ENCODE results near the gene CCDC30. TPM values are rescaled to one million over a fixed set of nuclear protein-coding genes. Genes with fewer than 3 reads are reported as not detected.
"Not testable (repeated sequence)": the region's sequence is repeated elsewhere in the genome, so short reads cannot be mapped to it uniquely, and the experiment has no call there.

The CCDC30 gene
- total RNA-seq, 1 donor from 2014 or later: 1.7 TPM

DNA sequence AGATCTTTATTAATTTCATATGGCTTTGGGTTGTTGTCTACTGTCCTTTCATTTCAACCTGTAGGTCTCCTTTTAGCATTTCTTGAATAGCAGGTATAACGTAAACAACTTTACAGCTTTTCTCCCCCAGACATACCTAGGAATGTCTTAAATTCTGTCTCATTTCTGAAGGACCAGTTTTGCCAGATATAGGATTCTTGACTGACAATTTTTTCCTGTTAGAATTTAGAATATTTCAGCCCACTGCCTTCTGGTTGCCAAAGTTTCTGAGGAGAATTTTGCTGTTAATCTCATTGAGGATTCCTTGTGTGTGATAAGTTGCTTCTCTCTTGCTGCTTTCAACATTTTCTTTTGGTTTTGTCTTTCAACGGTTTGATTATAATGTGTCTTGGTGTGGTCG lies 60.1 kb downstream of the CCDC30 start:
- ATAC-seq (no peak), DNase-seq (ENCODE audit: low spot score) (no peak)

DNA sequence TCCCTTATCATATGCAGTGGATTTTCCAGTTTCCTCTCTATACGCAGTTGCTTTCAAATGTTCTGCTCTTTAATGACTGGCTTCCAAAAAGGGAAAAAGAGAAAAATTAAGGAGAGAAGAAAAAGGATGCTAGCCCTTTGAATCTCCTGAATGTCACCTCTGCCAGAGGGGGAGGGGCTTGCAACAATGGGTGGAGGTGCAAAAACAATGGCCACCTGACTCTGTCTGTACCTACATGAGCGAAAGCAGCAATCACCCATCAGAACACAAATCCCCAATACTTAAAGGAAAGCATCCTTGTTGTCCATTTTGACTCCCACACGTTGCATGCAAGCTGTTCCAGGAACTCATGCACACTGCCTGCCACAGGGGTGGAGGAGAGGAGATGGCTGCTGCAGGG lies 61.2 kb downstream of the CCDC30 start:
- DNase-seq (ENCODE audit: low spot score): no peak
- ATAC-seq: no peak

DNA sequence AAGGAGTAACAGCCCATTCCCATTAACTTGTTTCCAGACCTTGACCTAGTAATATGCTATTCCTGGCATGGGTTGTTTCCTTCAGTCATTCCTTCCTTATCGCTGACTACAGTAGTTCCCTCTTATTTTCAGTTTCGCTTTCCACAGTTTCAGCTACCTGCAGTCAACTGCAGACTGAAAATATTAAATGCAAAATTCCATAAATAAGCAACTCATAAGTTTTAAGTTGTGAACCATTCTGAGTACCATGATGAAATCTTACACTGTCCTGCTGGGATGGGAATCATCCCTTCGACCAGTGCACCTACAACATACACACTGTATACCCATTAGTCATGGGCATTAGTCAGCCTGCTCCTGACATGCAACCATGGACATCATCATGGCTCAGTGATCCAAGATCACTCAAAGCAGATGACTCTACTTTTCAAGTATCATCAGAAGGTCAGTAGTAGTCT lies 66.7 kb downstream of the CCDC30 start:
- ATAC-seq: peak; percentile 76
- no peak for DNase-seq (ENCODE audit: low spot score)

DNA sequence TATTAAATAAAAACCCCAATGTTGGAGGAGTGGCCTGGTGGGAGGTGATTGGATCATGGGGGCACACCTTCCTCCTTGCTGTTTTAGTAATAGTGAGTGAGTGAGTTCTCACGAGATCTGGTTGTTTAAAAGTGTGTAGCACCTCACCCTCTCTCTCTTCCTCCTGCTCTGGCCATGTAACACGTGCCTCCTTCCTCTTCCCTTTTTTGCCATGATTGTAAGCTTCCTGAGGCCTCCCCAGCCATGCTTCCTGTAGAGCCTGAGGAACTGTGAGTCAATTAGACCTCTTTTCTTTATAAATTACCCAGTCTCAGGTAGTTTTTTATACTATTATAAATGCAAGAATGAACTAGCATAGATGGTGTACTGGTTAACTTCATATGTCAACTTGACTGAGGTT lies 68.0 kb downstream of the CCDC30 start:
- no peak for DNase-seq (ENCODE audit: low spot score)

DNA sequence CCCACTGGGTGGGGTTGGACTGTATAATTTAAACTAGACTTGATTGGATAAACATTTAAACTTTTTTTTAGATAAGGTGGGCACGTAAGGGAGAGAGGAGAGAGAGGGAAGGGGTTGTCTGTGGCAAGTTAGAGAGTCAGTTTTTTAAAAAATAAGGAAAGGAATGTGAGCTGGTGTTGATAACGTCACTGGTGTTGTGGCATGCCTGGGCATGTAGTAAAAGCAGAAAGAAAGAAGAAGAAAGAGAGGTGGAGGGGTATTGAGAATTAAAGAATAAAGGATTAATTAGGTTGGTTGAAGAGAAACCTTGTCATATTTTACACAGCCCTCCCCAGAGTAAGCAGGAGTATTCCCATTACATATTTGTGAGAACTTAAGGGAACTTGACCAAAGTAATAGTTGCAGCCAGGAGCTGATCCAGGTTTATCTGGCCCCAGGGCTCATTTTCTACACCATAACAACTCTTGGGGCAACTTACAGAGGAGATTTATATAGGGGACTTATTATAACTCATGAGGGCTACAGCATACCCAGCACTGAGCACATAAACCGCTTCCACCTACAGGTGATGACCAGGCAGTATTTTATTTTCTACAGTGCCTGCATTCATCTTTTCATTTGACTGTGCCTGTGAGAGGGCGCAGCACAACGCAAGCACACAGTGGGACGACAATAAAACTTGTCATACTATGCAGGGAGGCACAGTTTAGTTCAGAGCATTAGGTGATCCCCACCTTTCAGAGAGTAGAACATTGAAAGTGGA lies 70.2 kb downstream of the CCDC30 start:
- no peak for ATAC-seq

More for the DNA sequence above, 68.0 kb downstream of the CCDC30 start:
- no peak for ATAC-seq

DNA sequence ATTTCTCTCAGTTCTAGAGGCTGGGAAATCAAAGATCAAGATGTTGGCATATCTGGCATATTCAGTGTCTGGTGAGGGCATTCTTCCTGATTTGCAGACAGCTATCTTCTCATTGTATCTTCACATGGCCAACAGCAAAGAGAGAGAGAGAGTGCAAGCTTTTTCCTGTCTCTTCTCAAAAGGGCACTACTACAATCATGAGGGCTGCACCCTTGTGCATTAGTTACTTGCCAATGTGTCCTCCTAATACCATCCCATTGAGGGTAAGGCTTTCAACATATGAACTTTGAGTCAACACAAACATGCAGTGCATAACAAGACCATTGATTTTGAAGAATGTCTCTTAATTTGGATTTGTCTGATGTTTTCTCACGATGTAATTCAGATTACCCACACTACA lies 78.0 kb downstream of the CCDC30 start:
- DNase-seq (ENCODE audit: low spot score) (no peak), ATAC-seq (no peak)

More for the DNA sequence above, 70.2 kb downstream of the CCDC30 start:
- no peak for DNase-seq (ENCODE audit: low spot score)

DNA sequence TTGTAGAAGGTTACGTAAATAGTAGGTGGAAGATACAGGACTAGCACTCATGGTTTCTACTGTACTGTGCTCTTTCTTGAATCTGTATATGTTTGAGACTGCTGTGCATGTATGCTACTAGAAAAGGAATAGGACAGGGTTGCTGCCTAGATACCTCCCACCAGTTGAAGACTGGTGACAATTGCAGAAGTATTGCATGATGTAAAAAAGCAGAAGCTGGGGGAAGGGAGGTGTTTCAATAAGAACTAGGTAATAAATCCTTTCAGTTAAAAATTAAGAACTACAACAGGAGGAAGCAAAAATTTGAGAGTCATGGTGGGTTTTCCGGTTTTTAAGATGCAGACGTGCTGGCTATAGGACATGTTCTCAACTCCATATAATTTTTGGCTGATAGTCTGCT lies 88.1 kb downstream of the CCDC30 start:
- no peak for ATAC-seq
- no peak for DNase-seq (ENCODE audit: low spot score)

DNA sequence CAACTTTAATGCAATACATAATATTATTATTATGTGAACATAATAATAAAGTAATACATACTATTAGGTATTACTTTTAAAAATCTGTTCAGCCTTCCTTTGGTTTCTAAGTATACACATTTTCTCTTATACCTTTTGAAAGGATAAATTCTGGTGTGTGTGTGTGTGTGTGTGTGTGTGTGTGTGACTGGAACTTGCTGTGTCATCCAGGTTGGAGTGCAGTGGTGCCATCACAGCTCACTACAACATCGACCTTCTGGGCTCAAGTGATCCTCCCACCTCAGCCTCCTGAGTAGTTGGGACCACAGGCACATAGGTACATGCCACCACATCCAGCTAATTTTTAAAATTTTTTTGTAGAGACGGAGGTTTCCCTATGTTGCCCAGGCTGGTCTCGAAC lies 88.5 kb downstream of the CCDC30 start:
- ATAC-seq (no peak), DNase-seq (ENCODE audit: low spot score) (no peak)

DNA sequence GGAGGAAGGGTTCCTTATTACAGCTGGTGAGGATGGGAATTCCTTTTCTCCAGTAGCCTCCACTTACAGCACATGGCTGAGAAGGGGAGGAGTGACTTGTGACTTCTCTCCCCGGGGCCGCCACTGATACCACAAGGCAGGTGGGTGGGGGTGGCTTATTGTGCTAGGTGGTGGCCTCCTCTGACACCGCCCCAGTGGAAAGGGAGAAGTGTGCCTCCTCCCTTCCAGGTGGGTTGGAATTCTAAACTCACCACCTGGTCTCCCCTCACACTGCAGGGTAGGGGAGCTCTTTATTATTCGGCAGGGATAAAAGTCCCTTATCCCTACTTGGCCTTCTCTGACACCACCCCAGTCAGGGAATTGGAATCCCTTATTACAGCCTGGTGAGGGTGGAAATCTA lies 89.5 kb downstream of the CCDC30 start:
- DNase-seq (ENCODE audit: low spot score) (no peak), ATAC-seq (no peak)

DNA sequence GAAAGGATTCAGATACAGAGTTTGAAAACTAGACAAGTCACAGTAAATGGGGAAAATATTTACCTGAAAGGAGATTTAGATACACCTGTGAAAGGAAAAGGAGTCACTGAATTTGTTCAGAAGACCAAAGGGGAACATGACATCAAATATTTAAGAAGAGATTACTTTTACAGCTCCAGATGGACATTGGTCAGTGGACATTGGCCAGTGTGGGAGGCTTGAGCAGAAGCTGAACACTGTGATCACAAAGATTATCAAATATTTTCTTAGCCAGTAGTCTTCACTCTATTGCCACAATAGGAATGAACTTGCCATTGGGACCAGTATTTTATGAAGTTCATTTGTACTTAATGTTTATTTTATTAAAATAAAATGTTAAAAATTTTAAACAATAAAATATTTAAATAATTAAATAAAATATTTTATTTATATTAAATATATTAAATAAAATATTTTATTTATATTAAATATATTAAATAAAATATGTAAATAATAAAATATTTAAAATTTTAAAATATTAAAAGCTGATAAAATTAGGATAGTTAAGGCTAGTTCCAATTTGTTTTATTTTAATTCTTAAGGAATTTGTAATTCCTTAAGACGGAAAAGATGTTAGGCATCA lies 94.3 kb downstream of the CCDC30 start:
- DNase-seq (ENCODE audit: low spot score) (no peak), ATAC-seq (peak; percentile 84)

DNA sequence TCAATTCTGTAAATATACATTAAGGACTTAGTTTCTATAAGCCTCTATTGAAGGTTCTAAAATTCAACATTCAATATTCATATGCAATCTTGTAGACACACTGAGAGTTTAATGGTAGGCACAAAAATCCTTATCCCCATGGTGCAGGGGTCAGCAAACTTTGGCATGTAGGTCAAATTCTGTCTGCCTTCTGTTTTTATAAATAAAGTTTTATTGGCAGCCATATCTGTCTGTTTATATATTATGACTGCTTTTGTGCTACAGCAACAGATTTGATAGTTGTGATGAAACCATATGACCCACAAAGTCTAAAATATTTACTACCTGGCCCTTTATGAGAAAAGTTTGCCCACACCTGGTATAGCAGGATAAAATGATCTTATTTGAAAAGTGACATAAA lies 104.0 kb downstream of the CCDC30 start:
- no peak for DNase-seq (ENCODE audit: low spot score)

DNA sequence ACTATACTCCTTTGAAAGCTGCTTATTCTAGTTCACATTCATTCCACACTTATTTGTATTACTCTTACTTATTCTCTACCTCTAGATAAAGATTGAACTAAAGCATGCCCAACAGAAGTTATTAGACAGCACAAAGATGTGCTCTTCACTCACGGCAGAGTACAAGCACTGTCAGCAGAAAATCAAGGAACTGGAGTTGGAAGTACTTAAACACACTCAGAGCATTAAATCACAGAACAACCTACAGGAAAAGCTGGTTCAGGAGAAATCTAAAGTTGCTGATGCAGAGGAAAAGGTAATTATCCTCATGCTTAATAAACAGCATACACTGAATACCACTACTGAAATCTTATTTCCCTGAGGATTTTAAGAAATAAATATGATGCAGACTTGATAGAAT lies 113.8 kb downstream of the CCDC30 start:
- no peak for DNase-seq (ENCODE audit: low spot score)
- no peak for ATAC-seq

More for the DNA sequence above, 104.0 kb downstream of the CCDC30 start:
- no peak for ATAC-seq

DNA sequence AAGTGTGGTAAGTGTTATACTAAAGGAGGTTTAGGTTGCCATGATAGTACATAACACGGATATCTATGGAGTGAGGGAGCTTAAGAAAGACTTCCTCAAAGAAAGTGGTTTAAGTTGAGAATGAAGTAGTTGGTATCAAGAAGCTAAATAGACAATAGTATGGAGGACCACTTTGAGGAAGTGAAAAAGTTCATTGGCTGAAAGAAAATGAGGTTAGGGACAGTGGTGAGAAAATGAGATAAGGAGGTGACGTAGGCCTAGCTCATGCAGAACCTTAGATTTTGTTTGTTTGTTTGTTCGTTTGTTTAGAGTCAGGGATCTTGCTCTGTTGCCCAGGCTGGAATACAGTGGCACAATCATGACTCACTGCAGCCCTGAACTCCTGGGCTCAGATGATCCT lies 122.9 kb downstream of the CCDC30 start:
- ATAC-seq: no peak
- no peak for DNase-seq (ENCODE audit: low spot score)

DNA sequence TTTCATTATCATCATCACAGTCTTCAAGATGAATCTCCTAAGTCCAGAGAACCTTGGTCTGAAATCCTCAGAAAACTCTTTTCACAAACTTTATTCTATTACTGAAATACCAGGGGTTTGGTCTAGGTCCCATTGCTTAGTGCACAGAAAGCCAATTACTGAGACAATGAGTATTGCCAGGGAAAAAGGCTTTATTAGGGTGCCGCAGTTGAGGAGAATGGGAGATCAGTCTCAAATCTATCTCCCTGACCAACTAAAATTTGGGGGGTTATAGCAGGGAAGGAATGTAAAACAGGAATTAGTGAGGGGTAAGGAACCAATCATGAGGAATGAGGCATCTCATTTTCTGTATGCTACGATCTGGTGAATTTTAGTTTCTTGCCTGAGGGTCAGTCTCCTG lies 124.7 kb downstream of the CCDC30 start:
- DNase-seq (ENCODE audit: low spot score) (no peak), ATAC-seq (no peak)

DNA sequence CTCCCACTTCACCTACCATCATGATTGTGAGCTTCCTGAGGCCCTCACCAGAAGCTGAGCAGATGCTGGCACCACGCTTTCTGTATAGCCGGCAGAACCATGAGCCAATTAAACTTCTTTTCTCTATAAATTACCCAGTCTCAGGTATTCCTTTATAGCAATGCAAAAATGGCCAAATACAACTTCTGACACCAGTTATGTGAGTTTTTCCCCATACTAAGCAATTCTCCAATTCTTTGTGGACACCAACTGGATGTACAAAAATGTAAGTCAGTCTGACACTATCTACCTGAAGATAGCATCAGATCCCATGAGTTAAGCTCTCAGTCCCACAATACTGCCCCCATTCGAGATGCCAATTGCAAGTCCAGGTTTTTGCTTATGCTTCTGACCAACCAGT lies 129.7 kb downstream of the CCDC30 start:
- ATAC-seq: no peak
- no peak for DNase-seq (ENCODE audit: low spot score)

DNA sequence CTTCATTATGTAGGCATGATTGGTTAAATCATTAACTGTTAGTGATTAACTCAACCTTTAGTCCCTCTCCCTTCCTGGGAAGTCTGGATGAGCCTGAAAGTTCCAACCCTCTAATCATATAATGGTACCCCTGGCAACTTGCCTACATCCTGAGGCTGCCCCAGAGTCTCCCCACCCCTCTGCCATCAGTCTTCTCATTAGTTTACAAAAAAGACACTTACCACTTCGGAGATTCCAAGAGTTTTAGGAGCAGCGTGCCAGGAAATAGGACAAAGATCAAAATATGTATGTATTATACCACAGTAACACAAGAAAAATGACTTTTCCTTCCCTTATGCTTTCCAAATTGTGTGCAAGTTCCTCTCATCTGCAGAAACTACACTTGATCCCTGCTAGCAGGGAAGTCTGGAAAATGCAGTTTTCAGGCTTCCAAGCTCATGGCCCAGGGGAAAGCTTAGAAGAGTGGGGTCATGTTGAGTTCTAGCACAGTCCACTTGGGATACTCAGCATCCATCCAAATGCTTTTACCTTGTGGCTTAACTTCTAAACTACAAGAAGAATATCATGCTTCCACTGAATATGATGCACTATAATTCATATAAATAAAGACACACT lies 130.5 kb downstream of the CCDC30 start:
- no peak for DNase-seq (ENCODE audit: low spot score)
- no peak for ATAC-seq

DNA sequence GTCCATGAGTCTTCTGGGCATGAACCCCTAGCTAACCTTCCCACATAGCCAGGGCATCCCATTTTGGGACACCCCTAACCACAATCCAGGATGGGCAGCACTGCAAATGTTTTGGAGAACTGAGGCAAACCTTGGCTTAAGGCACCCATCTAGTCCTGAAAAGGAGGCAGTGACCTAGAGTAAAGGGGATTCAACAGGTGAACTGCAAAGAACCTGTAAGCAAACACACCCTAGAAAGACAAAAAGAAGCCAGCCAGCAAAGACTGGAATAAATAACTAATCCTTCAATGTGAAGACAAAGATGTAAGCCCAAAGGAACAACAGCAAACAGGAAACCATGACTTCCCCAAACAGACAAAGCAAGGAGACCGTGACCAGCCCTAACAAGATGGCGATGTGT lies 138.4 kb downstream of the CCDC30 start:
- ATAC-seq (no peak), DNase-seq (ENCODE audit: low spot score) (no peak)

DNA sequence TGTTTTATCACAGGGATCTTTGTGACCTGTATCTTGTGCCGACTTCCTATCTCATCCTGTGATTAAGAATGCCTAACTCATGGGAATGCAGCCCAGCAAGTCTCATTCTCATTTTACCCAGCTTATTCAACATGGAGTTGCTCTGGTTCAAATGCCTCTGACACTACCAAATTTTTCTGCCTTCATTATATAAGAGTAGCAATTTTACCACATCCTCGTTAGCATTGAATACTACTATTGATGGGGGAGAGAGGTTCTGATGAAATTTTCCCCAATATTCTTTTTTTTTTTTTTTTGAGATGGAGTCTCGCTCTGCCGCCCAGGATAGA lies 150.7 kb downstream of the CCDC30 start:
- ATAC-seq: no peak
- DNase-seq (ENCODE audit: low spot score): no peak

DNA sequence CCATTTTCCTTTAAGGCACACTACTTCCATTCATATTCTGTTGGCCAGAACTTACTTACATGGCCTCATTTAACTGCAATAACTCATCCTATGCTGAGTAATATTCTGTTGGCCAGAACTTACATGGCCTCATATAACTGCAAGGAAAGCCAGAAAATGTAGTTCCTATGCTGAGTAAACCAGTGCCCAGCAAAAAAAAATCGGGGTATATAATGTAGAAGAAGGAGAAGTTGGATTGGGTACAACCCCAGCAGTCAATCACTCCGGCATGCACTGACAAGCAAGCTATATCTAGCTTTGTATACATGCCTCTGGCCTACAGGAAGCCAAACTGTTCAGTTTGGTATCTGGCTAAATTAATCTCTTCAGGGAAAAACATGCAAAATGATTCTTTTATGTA lies 155.8 kb downstream of the CCDC30 start:
- ATAC-seq: no peak

DNA sequence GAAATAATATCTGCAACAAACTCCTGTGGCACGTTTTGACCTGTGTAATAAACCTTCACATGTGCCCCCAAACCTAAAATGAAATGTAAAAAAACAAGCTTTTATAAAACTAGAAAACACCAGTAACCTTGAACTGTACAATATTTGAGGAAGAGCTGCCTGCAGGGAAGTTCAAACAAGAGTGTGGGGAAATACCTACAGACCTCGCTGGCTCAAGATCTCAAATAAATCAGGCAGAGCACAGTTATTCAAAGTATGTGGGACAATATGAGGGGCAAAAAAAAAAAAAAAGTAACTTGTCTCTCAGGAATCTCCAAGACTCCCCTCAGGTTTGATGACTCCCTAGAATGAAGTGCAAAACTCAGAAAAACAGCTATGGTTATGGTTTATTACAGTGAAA lies 157.2 kb downstream of the CCDC30 start:
- DNase-seq (ENCODE audit: low spot score) (no peak), ATAC-seq (peak; percentile 70)

More for the DNA sequence above, 155.8 kb downstream of the CCDC30 start:
- DNase-seq (ENCODE audit: low spot score): no peak

DNA sequence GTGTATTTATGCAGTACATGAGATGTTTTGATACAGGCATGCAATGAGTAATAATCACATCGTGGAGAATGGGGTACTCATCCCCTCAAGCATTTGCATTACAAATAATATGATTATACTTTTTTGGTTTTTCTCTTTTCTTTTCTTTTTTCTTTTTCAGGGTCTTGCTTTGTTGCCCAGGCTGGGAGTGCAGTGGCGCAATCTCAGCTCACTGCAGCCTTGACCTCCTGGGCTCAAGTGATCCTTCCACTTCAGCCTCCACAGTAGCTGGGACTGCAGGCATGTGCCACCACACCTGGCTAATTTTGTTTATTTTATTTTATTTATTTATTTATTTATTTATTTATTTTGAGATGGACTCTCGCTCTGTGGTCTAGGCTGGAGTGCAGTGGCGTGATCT lies 158.1 kb downstream of the CCDC30 start:
- ATAC-seq; DNase-seq (ENCODE audit: low spot score): not testable (repeated sequence)

DNA sequence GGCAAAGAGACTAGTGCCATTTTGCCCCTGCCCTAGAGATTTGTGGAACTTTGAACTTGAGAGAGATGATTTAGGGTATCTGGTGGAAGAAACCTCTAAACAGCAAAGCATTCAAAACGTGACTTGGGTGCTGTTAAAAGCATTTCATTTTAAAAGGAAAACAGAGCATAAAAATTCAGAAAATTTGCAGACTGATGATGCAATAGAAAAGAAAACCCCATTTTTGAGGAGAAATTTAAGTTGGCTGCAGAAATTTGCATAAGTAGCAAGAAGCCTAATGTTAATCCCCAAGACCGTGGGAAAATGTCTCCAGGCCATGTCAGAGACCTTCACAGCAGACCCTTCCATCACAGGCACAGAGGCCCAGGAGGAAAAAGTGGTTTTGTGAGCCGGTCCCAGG lies 164.1 kb downstream of the CCDC30 start:
- not testable (repeated sequence) for ATAC-seq; DNase-seq (ENCODE audit: low spot score)

Data from left lobe of liver (tissue), 2 donors.